CD14-positive monocyte (primary cell): ENCODE results near the gene BEGAIN. TPM values are rescaled to one million over a fixed set of nuclear protein-coding genes. Genes with fewer than 3 reads are reported as not detected.

Source experiments
- DNase-seq, 3 donors: peaks; one replicate each; pipeline ENCODE4 v3.0.0-alpha.2; 2011 to 2022
- H2AFZ ChIP-seq: 2 replicates; pipeline ENCODE4 v1.6.0; 2012; ENCODE audit warnings: mild to moderate bottlenecking, low read depth, low read length, inconsistent platforms; ENCODE audit not compliant: insufficient read depth, poor library complexity, severe bottlenecking
- H3K27ac ChIP-seq, 2 donors: 1 replicate in 1 of 2; 2 replicates in 1 of 2; pipeline ENCODE4 v1.5.1; 2012 to 2013; ENCODE audit warnings: low read length in 2 of 2, control low read depth in 1 of 2, inconsistent platforms in 1 of 2, low read depth in 1 of 2, mild to moderate bottlenecking in 1 of 2
- H3K27me3 ChIP-seq, 2 donors: one replicate each; pipeline versions ENCODE4 v1.6.0 to v1.6.1; 2011 to 2013; ENCODE audit warnings: low read length in 2 of 2; ENCODE audit not compliant: control insufficient read depth in 2 of 2, insufficient read depth in 2 of 2
- H3K36me3 ChIP-seq, 2 donors: replicated peaks in 1 of 2; 1 replicate in 1 of 2; 2 replicates in 1 of 2; pipeline versions ENCODE4 v1.5.1 to v1.6.1; 2012 to 2013; ENCODE audit warnings: low read length in 2 of 2, control low read depth in 1 of 2, inconsistent platforms in 1 of 2, mild to moderate bottlenecking in 1 of 2; ENCODE audit not compliant: insufficient read depth in 2 of 2, control insufficient read depth in 1 of 2
- H3K4me1 ChIP-seq, 2 donors: 1 replicate in 1 of 2; 2 replicates in 1 of 2; pipeline versions ENCODE4 v1.5.1 to v1.6.1; 2012 to 2013; ENCODE audit warnings: low read length in 2 of 2, control low read depth in 1 of 2, inconsistent platforms in 1 of 2, mild to moderate bottlenecking in 1 of 2, moderate library complexity in 1 of 2; ENCODE audit not compliant: insufficient read depth in 2 of 2, control insufficient read depth in 1 of 2
- H3K4me2 ChIP-seq: replicated peaks from 2 replicates; pipeline ENCODE3; 2012; ENCODE audit warnings: low read length, moderate library complexity, mild to moderate bottlenecking; ENCODE audit not compliant: poor library complexity, severe bottlenecking; ENCODE audit errors: extremely low read depth
- H3K4me3 ChIP-seq, 3 experiments: fragments of 200-600 bp in 1 of 3; sonication (generic) in 1 of 3; replicated peaks in 1 of 3; 1 replicate in 2 of 3; 2 replicates in 1 of 3; pipeline ENCODE4 v1.5.1; 2011 to 2013; ENCODE audit warnings: low read length in 3 of 3, mild to moderate bottlenecking in 3 of 3, control low read depth in 2 of 3, low read depth in 2 of 3, inconsistent platforms in 1 of 3, moderate library complexity in 1 of 3
- H3K79me2 ChIP-seq: 2 replicates; pipeline ENCODE4 v1.6.0; 2012; ENCODE audit warnings: mild to moderate bottlenecking, control low read depth, inconsistent platforms, low read length, moderate library complexity; ENCODE audit not compliant: insufficient read depth
- H3K9ac ChIP-seq: 2 replicates; pipeline ENCODE4 v1.6.0; 2017; ENCODE audit warnings: low read length, mild to moderate bottlenecking; ENCODE audit not compliant: insufficient read depth, poor library complexity, severe bottlenecking
- H3K9me3 ChIP-seq, 2 donors: replicated peaks in 1 of 2; 1 replicate in 1 of 2; 2 replicates in 1 of 2; pipeline versions ENCODE4 v1.5.1 to v1.6.1; 2012 to 2013; ENCODE audit warnings: low read length in 2 of 2, control low read depth in 1 of 2; ENCODE audit not compliant: control insufficient read depth in 1 of 2, insufficient read depth in 1 of 2
- H4K20me1 ChIP-seq: 2 replicates; pipeline ENCODE4 v1.6.0; 2012; ENCODE audit warnings: mild to moderate bottlenecking, low read length, control low read depth, moderate library complexity; ENCODE audit not compliant: insufficient read depth
- H3K27ac Mint-ChIP-seq, 7 donors: one replicate each; pipeline ENCODE4 v1.8.0; 2020; ENCODE audit warnings: mild to moderate bottlenecking in 7 of 7, mixed read lengths in 7 of 7, moderate library complexity in 6 of 7, inconsistent platforms in 2 of 7
- H3K27me3 Mint-ChIP-seq, 3 donors: one replicate each; pipeline ENCODE4 v1.8.0; 2021 to 2022; ENCODE audit warnings: low read depth in 3 of 3, mild to moderate bottlenecking in 3 of 3, mixed read lengths in 3 of 3, moderate library complexity in 3 of 3, inconsistent platforms in 1 of 3
- H3K36me3 Mint-ChIP-seq, 2 donors: one replicate each; pipeline ENCODE4 v1.8.0; 2020; ENCODE audit warnings: mixed read lengths in 2 of 2, inconsistent platforms in 1 of 2, mild to moderate bottlenecking in 1 of 2
- H3K4me1 Mint-ChIP-seq: one replicate; pipeline ENCODE4 v1.8.0; 2020; ENCODE audit warnings: mild to moderate bottlenecking, mixed read lengths
- H3K4me3 Mint-ChIP-seq, 2 donors: one replicate each; pipeline ENCODE4 v1.8.0; 2020; ENCODE audit warnings: mild to moderate bottlenecking in 2 of 2, mixed read lengths in 2 of 2, moderate library complexity in 1 of 2
- H3K9me3 Mint-ChIP-seq, 7 donors: one replicate each; pipeline ENCODE4 v1.8.0; 2020 to 2022; ENCODE audit warnings: mixed read lengths in 7 of 7, mild to moderate bottlenecking in 6 of 7, moderate library complexity in 6 of 7, inconsistent platforms in 2 of 7
- WGBS: methylation state at CpG from one replicate; pipeline ENCODE4 v1.1.5; 2013; ENCODE audit warnings: missing lambda C conversion rate; ENCODE audit not compliant: insufficient coverage; 5-methylcytosine and 5-hydroxymethylcytosine counted together
- intact Hi-C, 2 donors: fragments of 100-400 bp; cut with micrococcal nuclease; formaldehyde crosslinking; loops; one replicate each; pipeline versions ENCODE4 v1.15.0 to v1.15.1; 2023
- polyA plus RNA-seq, 3 donors: library from polyadenylated mRNA; depleted of rRNA in 1 of 3; unstranded in 2 of 3; stranded (reverse) in 1 of 3; fragments of 300-500 nt in 2 of 3; fragments of >200 nt in 1 of 3; fragmentation: Illumina TruSeq in 2 of 3; gene quantifications; 1 replicate in 2 of 3; 2 replicates in 1 of 3; pipeline ENCODE4 v1.2.3, GENCODE V29; 2012 to 2021
- TF ChIP-seq, protein P1 (sequence below): fragments of 200-600 bp; IDR thresholded peaks from one replicate; pipeline ENCODE4 v1.8.0; 2022; ENCODE audit warnings: antibody characterized with exemption, mild to moderate bottlenecking

Gene BEGAIN
- polyA plus RNA-seq, 3 donors = 0.25 to 0.45 TPM; not detected in 1

DNA sequence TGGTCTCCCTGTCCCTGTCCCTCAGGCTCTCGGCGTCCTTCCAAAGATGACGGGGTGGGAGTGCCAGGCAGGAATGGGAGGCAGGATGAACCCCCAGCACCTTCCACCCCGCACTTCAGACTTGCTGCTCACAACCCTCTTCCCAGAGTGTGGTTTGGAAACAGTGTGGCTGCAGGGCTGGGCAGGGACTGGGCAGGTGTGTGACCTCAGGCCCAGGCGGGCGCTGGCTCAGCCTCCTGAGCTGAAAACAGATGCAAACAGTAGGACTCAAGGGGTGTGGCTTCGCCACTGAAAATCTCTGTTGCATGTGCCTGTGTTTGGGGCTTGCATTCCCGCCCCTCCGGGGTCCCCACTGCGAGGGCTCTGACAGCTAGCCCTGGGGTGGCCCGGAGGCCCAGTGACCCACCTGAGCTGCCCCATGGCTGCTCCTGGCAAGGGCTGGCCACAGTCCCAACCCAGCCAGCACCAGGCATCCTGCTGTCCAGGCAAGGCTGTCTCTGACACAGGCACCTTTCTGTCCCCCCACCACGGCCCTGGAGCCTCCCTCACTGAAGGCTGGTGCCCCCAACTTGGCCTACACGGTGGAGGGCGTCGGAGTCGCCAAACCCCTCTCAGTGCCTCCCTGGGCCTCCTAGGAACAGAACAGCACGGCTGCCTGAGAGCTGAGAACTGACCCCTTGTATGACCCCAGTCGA lies 46.1 kb downstream of the BEGAIN start:
- Mint-ChIP-seq H3K36me3 (peaks cover 0 to under 1% of the 10 kb centered on the region in 2 donors), H3K4me1 (peaks cover 10% of the 10 kb centered on the region), H3K4me3 (no peak overlapping the region), H3K9me3 (peaks cover 0 to 2% (median 0%) of the 10 kb centered on the region in 7 donors), H3K27me3 (peaks cover 4 to 14% (median 6%) of the 10 kb centered on the region in 3 donors), H3K27ac (no peak overlapping the region)
- H3K27me3 ChIP-seq = no peaks in the 10 kb centered on the region
- no peak for DNase-seq
- no peak overlapping the region for H2AFZ ChIP-seq
- no peaks in the 10 kb centered on the region for H3K9me3 ChIP-seq
- 94% methylated on average over 14 of the region's 18 CpGs for WGBS
- intact Hi-C loops = loop anchor here (10.0 kb wide), 1 partner anchor 156 kb away; no protein-coding TSS in a partner anchor
- H3K9ac ChIP-seq = no peak overlapping the region
- H3K4me1 ChIP-seq = peaks cover 4 to 5% of the 10 kb centered on the region in 2 donors
- H3K4me3 ChIP-seq = no peak overlapping the region
- no peaks in the 10 kb centered on the region for H4K20me1 ChIP-seq
- H3K36me3 ChIP-seq = no peaks in the 10 kb centered on the region
- no peaks in the 10 kb centered on the region for H3K79me2 ChIP-seq
- H3K4me2 ChIP-seq = no peak overlapping the region
- TF ChIP-seq, protein P1, sequence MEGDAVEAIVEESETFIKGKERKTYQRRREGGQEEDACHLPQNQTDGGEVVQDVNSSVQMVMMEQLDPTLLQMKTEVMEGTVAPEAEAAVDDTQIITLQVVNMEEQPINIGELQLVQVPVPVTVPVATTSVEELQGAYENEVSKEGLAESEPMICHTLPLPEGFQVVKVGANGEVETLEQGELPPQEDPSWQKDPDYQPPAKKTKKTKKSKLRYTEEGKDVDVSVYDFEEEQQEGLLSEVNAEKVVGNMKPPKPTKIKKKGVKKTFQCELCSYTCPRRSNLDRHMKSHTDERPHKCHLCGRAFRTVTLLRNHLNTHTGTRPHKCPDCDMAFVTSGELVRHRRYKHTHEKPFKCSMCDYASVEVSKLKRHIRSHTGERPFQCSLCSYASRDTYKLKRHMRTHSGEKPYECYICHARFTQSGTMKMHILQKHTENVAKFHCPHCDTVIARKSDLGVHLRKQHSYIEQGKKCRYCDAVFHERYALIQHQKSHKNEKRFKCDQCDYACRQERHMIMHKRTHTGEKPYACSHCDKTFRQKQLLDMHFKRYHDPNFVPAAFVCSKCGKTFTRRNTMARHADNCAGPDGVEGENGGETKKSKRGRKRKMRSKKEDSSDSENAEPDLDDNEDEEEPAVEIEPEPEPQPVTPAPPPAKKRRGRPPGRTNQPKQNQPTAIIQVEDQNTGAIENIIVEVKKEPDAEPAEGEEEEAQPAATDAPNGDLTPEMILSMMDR = no peak
- H3K27ac ChIP-seq = no peak overlapping the region

DNA sequence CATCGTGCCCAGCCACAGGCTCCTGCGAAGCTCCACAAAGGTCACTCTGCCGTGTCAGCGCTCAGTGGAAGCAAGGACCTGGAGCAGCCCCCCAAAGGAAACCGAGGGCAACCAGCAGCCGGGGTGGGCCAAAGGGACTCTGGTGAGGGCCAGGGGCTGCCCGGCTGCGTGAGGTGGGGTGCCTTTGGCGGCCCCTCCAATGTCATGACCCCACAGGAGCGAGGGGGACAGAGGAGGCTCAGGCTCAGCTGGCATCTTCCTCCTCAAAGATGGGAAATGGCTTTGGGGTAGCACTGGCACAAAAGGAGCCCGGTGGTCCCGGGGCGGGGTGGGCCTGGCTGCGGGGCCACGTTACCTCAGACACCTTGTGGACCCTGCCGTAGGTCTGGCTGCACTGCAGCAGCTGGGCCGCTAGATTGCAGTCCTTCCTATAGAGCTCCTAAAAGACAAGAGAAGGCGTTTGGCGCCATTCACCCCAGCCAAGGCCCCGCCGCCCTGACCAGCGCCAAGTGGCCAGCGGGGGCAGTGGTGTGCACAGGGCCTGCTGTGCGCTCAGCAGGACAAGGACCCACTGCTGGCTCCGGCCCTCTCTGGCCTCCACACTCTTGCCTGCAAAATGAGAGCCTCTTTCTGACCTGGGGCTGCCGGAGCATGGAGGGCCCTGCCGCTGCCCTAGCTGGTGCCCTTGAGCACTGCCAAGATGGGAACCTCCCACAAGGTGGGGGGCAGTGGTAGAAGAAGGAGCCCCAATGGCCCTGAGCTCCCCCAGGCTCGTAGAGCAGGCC lies 46.9 kb downstream of the BEGAIN start:
- Mint-ChIP-seq H3K27me3 (peaks cover 2 to 11% (median 9%) of the 10 kb centered on the region in 3 donors), H3K4me3 (no peak overlapping the region), H3K4me1 (peaks cover 3% of the 10 kb centered on the region), H3K9me3 (peaks cover 0 to 2% (median 0%) of the 10 kb centered on the region in 7 donors), H3K27ac (no peak overlapping the region), H3K36me3 (peaks cover 0 to 4% of the 10 kb centered on the region in 2 donors)
- no peaks in the 10 kb centered on the region for H3K36me3 ChIP-seq
- no peaks in the 10 kb centered on the region for H3K9me3 ChIP-seq
- H3K4me1 ChIP-seq = no peaks in the 10 kb centered on the region
- no peaks in the 10 kb centered on the region for H3K27me3 ChIP-seq
- no peaks in the 10 kb centered on the region for H3K79me2 ChIP-seq
- no peak for DNase-seq
- WGBS = 96% methylated on average over 27 of the region's 28 CpGs
- TF ChIP-seq, protein P1 = peak; percentile 14
- H3K9ac ChIP-seq = no peak overlapping the region
- intact Hi-C loops = loop anchor here (10.0 kb wide), 1 partner anchor 156 kb away; no protein-coding TSS in a partner anchor
- no peak overlapping the region for H3K27ac ChIP-seq
- no peak overlapping the region for H3K4me3 ChIP-seq
- no peaks in the 10 kb centered on the region for H4K20me1 ChIP-seq
- no peak overlapping the region for H3K4me2 ChIP-seq
- no peak overlapping the region for H2AFZ ChIP-seq
